ENCODE data around the gene CYSTM1. TPM values are rescaled to one million over a fixed set of nuclear protein-coding genes. Genes with fewer than 3 reads are reported as not detected.

Gene CYSTM1
- total RNA-seq, 8 experiments from 2014 or later: 18.8 to 102 (median 28.2) TPM

DNA sequence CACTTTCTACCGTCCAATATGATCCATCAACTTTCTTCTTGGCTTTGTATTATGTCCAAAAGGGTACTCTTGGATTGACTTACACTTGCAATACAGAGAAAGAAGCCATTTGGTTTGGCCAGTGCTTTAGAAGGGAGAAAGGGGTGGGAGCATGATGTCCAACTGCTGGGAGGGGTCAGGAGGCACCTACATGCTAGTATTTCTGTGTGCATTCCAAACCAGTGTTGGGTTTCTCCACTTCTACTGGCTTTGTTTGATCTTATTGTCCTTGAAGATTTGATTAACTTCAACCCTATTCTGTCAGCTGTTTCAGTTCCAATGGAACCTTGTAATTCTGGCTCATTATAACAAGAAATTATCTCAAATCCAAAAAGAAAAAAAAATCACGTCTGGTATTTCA, 27.6 kb downstream of the CYSTM1 start:
- no peak overlapping the region for H3K4me3 ChIP-seq
- no peaks in the 10 kb centered on the region for H3K4me1 ChIP-seq (replicated peaks in 1 of 2)
- ATAC-seq (replicated peaks in 6 of 8): no peak
- in situ Hi-C loops (cut with MboI; ENCODE audit: low pct_unique_long_range_greater_than_20kb in 2 of 9, low sequenced_read_pairs in 9 of 9, unreplicated experiment in 9 of 9): no loop called here
- no peak overlapping the region for H3K27ac ChIP-seq
- 0 to 100% (median 62%) methylated on average over 1 to 2 of the region's 2 CpGs for WGBS, 10 experiments

DNA sequence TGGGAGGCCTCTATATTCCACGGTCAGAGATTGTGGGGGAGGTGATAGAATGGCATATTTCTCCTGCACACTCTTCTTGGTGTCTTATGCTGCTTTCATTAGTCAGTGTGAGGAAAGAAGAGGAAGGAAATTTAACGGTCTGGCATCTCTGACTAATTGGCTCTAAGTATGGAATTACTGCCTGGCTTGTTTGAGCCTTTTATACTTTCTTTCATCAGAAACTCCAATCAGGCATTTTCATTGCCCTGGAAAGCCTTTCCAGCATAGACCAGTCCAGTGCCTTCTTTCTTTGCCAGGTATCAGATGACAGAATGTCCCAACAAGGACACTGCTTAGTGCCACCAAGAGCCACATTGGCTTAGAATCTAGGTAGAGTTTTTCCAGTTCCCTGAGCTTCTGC, 30.2 kb downstream of the CYSTM1 start:
- no peaks in the 10 kb centered on the region for H3K4me1 ChIP-seq (replicated peaks in 1 of 2)
- no peak overlapping the region for H3K4me3 ChIP-seq
- no peak overlapping the region for H3K27ac ChIP-seq
- WGBS, 10 experiments: 21 to 100% (median 79%) methylated on average over 1 to 2 of the region's 2 CpGs; no CpG with 5 or more reads in 2 of the 10 experiments
- ATAC-seq (replicated peaks in 6 of 8): no peak
- in situ Hi-C loops (cut with MboI; ENCODE audit: low pct_unique_long_range_greater_than_20kb in 2 of 9, low sequenced_read_pairs in 9 of 9, unreplicated experiment in 9 of 9): no loop called here

DNA sequence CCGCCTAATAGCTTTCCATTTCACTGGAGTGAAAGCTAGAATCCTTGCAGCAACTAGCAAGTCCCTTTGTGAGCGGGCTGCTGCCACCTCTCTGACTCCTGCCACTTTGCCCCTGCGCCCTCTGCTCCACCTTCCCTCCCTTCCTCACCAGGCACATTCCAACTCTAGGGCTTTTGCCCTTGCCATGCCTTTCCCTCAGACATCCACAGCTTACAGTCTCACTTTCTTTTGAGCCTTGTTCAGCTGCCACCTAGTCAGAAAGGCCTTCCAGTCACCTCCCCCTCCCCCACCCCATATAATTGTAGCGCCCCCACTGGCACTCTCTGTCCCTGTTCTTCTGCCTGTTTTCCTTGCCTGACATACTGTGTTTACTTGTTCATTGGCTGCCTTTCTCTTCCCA, 31.0 kb downstream of the CYSTM1 start:
- no peak for ATAC-seq (replicated peaks in 6 of 8)
- WGBS, 10 experiments: 80 to 100% (median 100%) methylated on average over 1 to 2 of the region's 4 CpGs; no CpG with 5 or more reads in 7 of the 10 experiments
- in situ Hi-C loops (cut with MboI; ENCODE audit: low pct_unique_long_range_greater_than_20kb in 2 of 9, low sequenced_read_pairs in 9 of 9, unreplicated experiment in 9 of 9): no loop called here
- no peak overlapping the region for H3K4me3 ChIP-seq
- no peak overlapping the region for H3K27ac ChIP-seq
- no peaks in the 10 kb centered on the region for H3K4me1 ChIP-seq (replicated peaks in 1 of 2)

DNA sequence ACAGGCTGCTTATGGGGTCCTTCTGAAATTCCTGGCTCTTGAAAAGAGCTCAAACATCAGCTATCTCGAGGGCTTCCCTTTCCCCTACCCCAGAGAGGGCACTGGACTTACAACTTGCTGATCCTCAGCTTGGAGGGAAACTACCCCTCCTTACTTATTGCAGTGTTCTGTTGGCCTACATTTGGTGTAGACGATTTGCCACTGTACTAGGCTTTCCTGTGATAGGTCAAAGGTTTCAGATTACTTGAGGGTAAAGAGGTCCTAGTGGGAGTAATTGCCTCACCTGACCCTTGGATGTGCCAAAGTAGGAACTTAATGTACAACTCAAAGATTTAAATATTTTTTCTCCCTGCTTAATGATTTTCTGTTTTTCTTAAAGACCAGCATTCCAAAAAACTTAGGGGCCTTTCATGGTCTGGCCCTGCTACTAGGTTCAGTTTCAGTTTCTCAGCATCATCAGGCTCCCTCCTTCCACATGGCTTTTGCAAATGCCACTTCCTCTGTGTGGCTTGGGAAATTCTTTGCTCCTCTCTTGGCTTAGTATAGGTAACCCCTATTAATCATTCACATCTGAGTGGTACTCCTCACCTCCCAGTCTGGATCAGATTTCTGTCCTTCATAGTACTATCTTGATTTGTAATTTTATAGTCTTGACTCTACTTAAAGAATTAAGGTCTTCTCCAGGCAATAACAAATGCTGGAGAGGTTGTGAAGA, 32.4 kb downstream of the CYSTM1 start:
- WGBS, 10 experiments: 17 to 100% (median 44%) methylated on average over 1 to 2 of the region's 2 CpGs; no CpG with 5 or more reads in 3 of the 10 experiments
- Histone ChIP-seq H3K4me3 (no peak overlapping the region), H3K27ac (no peak overlapping the region), H3K4me1 (replicated peaks in 1 of 2) (no peaks in the 10 kb centered on the region)
- no peak for ATAC-seq (replicated peaks in 6 of 8)
- in situ Hi-C loops (cut with MboI; ENCODE audit: low pct_unique_long_range_greater_than_20kb in 2 of 9, low sequenced_read_pairs in 9 of 9, unreplicated experiment in 9 of 9): no loop called here

DNA sequence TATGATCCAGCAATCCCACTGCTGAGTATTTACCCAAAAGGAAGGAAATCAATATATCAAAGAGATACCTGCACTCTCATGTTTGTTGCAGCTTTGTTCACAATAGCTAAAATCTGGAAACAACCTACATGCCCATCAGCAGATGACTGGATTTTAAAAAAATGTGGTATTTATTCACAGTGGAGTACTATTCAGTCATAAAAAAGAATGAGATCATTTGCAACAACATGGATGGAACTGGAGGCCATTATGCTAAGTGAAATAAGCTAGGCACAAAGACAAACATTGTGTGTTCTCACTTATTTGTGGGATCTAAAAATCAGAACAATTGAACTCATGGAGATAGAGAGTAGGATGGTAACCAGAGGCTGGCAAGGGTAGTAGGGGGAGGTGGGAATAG, 33.1 kb downstream of the CYSTM1 start:
- Histone ChIP-seq H3K4me3 (no peak overlapping the region), H3K27ac (no peak overlapping the region)
- in situ Hi-C loops (cut with MboI; ENCODE audit: low pct_unique_long_range_greater_than_20kb in 2 of 9, low sequenced_read_pairs in 9 of 9, unreplicated experiment in 9 of 9): no loop called here

DNA sequence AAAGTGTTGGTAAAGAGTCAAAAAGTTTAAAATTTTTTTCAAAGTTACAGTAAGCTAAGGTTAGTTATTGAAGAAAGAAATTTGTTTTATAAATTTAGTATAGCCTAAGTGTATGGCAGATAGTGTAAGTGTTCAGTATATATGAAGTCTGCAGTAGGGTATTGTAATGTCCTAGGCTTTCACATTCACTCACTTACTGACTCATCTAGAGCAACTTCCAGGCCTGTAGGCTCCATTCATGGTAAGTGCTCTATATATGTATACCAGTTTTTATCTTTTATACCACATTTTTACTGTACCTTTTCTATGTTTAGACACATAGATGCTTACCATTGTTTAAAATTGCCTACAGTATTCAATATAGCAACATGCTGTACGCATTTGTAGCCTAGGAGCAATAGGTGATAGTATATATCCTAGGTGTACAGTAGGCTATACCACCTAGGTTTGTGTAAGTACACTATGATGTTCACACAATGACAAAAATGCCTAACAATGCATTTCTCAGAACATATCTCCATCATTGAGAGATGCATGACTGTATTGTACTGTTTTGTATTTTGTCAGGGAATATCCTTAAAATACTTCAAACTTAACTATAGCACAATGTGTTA, 38.5 kb downstream of the CYSTM1 start:
- 80 to 100% (median 100%) methylated on average over 1 of the region's 1 CpG; no CpG with 5 or more reads in 1 of the 10 experiments for WGBS, 10 experiments
- no peak for ATAC-seq (replicated peaks in 6 of 8)
- H3K27ac ChIP-seq: no peak overlapping the region
- H3K4me1 ChIP-seq (replicated peaks in 1 of 2): no peaks in the 10 kb centered on the region
- in situ Hi-C loops (cut with MboI; ENCODE audit: low pct_unique_long_range_greater_than_20kb in 2 of 9, low sequenced_read_pairs in 9 of 9, unreplicated experiment in 9 of 9): no loop called here
- H3K4me3 ChIP-seq: no peak overlapping the region

More for the DNA sequence above, 33.1 kb downstream of the CYSTM1 start:
- no peak for ATAC-seq (replicated peaks in 6 of 8)
- no peaks in the 10 kb centered on the region for H3K4me1 ChIP-seq (replicated peaks in 1 of 2)

DNA sequence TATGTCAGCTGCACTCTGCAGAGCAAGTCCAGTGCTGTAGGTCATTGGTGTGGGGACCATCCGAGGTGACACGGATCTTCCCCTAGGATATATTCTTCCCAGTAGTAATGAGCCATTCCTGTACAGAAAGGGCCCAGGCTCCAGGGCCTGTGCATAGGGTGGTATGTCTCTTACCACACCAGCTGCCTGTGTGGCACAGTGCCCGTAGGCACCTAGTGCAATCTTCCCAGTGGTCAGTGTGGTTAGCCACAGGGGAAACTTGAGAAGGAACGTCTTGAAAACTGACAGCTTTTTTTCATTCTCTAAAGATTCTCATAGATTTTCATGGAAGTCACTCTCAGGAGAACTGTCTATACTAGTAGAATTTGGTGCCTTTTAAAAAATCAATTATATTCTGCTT, 39.8 kb downstream of the CYSTM1 start:
- ATAC-seq (replicated peaks in 6 of 8): peak in 2 of 8 experiments; percentile 13 to 77

DNA sequence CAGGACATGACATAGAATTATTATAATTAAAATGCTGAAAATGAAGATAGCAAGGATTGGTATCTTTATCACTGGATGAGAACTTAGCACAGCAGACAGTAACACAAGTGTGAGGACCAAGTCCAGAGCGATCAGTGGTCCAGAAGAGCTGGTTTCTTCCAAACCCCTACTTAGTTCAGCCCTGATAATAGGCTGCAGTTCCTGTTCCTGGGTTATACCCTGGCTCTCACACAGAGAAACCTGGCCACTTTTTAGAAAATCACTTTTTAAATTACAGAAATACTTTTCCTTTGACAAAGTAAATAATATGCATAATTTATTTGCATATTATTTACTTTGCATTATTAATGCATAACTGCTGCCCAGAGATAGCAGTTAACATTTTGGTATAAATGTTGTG, 40.3 kb downstream of the CYSTM1 start:
- Histone ChIP-seq H3K4me3 (no peak overlapping the region), H3K27ac (no peak overlapping the region), H3K4me1 (replicated peaks in 1 of 2) (no peaks in the 10 kb centered on the region)
- peak in 3 of 8 experiments; percentile 37 to 60 (median 60) for ATAC-seq (replicated peaks in 6 of 8)
- in situ Hi-C loops (cut with MboI; ENCODE audit: low pct_unique_long_range_greater_than_20kb in 2 of 9, low sequenced_read_pairs in 9 of 9, unreplicated experiment in 9 of 9): no loop called here
- WGBS, 10 experiments: 17 to 100% (median 100%) methylated on average over 1 of the region's 1 CpG; no CpG with 5 or more reads in 3 of the 10 experiments

More for the DNA sequence above, 39.8 kb downstream of the CYSTM1 start:
- H3K4me1 ChIP-seq (replicated peaks in 1 of 2): no peaks in the 10 kb centered on the region
- WGBS, 10 experiments: 38 to 100% (median 83%) methylated on average over 1 to 3 of the region's 4 CpGs; no CpG with 5 or more reads in 5 of the 10 experiments
- in situ Hi-C loops (cut with MboI; ENCODE audit: low pct_unique_long_range_greater_than_20kb in 2 of 9, low sequenced_read_pairs in 9 of 9, unreplicated experiment in 9 of 9): no loop called here
- no peak overlapping the region for H3K4me3 ChIP-seq
- H3K27ac ChIP-seq: no peak overlapping the region

DNA sequence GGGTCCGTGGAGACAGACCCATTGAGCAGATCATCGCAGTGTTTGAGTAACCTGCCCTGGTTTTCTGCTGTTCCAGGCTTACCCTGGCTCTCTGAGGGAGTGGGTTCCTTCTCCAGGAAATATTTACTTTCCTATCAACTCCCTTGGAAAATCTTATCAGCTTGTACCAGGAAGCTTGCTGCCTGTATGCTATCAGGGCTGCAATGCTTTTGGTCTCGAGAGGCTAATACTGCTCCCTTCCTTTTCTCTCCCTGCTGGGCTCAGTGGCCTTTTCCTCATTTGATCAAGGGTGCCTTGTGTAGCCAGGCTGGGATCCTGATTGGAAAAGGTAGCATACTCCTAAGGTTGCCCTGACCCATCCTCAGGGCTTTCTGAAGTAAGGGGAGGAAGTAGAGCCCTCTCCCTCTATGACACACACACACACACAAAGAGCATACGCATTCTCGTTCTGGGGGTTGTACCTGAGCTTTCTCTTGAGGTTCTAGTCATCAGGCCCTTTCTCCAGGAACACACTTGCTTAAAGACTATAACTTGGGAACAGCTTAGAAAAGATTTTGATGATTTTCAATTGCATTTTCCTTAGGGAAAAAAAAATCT, 41.6 kb downstream of the CYSTM1 start:
- ATAC-seq (replicated peaks in 6 of 8): no peak
- WGBS, 10 experiments: 56 to 100% (median 79%) methylated on average over 3 to 5 of the region's 5 CpGs; no CpG with 5 or more reads in 2 of the 10 experiments
- in situ Hi-C loops (cut with MboI; ENCODE audit: low pct_unique_long_range_greater_than_20kb in 2 of 9, low sequenced_read_pairs in 9 of 9, unreplicated experiment in 9 of 9): no loop called here

DNA sequence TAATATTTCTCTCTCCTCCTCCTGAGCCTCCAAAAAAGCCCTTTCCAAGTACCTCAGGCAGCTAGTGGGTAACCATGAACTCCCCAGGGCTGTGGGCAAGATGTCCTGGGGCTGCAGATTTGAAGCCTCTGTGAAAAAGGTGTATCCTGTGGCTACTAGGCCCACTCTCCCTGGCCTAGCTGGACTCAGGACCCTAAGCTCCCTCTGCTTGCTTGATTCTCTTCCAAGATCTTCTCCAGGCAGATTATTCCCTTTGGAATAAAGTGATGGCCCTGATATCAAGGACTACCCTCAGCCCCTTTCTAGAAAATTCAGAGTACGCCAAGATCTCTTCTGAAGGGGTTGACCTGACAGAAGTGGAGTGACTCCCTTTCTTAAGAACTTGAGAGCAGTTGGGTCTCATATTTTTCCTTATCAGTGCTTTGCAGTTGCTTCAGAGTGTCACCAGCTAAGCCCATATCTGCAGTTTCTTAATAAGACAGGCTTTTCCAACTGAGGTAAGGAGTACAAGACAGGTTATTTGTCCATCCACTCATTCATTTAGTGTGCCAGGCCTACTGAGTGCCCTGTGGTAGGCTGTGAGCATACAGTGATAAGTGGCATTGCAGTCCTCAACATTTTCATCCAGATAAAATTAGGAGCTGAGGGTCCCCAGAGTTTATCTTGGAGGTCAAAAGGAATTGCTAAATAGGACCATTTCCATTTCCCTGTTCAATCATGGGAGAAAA, 42.5 kb downstream of the CYSTM1 start:
- Histone ChIP-seq H3K4me3 (no peak overlapping the region), H3K4me1 (replicated peaks in 1 of 2) (no peaks in the 10 kb centered on the region), H3K27ac (no peak overlapping the region)
- in situ Hi-C loops (cut with MboI; ENCODE audit: low pct_unique_long_range_greater_than_20kb in 2 of 9, low sequenced_read_pairs in 9 of 9, unreplicated experiment in 9 of 9): no loop called here
- 100% methylated on average over 1 of the region's 1 CpG; no CpG with 5 or more reads in 3 of the 10 experiments for WGBS, 10 experiments
- ATAC-seq (replicated peaks in 6 of 8): no peak

More for the DNA sequence above, 41.6 kb downstream of the CYSTM1 start:
- Histone ChIP-seq H3K27ac (no peak overlapping the region), H3K4me3 (no peak overlapping the region), H3K4me1 (replicated peaks in 1 of 2) (no peaks in the 10 kb centered on the region)

DNA sequence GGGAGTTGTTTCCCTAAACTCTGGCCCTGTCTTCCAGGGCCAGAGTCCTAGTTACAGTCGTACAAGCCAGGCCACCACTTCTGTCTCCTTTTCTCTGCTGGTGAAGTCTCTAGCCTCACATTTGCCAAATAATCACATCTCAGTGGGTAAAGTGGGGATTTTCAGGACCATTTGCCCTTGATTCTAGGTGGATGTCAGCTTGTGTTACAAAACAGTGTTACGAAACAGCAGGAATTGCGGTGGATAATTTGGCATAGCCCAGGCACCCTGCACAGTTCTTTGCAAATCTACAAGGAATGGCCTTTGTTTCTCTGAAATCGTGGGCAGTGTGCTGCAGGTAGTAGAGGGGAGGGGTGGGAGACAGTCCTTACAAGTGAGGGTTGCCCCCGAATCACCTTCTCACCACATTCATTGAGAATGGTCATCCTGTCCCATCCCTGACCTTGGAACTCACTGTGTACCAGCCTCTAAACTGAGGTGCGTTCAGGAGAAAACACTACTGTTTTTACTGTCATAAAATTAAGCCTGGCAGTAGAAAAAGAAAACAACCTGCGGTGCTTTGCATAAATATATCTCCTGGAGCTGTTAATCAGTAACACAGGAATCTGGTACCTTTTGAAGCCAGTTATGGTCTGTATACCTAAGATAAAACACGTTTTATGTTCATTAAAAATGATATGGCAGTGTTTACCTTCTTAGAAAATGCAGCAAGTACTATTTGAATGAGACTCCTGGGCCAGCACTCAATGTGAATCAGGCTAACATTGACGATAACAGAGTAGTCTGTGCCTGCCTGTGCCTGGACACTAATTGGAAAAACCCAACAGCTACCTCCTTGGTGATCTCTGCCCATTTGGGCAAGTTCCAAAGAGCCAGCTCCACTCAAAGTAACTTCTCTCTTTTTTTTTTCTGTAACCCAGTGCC, 44.3 kb downstream of the CYSTM1 start:
- 32 to 100% (median 84%) methylated on average over 1 to 7 of the region's 9 CpGs for WGBS, 10 experiments
- Histone ChIP-seq H3K27ac (no peak overlapping the region), H3K4me3 (no peak overlapping the region), H3K4me1 (replicated peaks in 1 of 2) (no peaks in the 10 kb centered on the region)
- no peak for ATAC-seq (replicated peaks in 6 of 8)
- in situ Hi-C loops (cut with MboI; ENCODE audit: low pct_unique_long_range_greater_than_20kb in 2 of 9, low sequenced_read_pairs in 9 of 9, unreplicated experiment in 9 of 9): no loop called here

DNA sequence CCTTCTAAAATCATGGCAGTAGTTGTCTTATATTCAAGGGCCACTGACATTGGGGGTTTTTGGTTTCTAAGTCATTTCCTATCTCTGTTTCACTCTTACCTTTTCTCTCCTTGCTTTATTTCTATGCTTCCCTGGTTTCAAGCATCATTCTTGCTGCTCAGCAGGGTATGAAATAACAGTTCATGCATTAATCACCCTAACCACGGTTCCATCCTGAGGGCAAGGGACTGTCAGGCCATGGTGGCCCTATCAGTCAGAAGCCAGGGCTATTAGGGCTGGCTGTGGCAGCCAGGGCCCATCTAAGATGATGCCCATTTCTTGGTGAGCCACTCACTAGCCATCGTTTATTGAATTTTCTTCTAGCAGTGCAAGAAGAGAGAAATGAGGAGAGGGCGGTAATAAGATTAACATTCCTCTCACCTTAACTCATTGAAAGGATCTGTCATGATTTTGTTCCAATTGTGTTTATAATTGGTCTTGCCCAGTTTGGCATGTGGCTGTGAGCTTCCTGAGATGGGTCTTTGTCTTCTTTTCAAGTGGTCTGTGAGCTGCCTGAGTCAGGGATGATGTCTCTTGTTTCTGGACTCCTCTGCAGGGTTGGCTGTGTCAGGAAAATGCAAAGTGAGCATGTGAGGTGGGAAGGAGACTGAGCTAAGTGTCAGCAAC, 45.2 kb downstream of the CYSTM1 start:
- ATAC-seq (replicated peaks in 6 of 8): peak in 5 of 8 experiments; percentile 21 to 55 (median 31)
- in situ Hi-C loops (cut with MboI; ENCODE audit: low pct_unique_long_range_greater_than_20kb in 2 of 9, low sequenced_read_pairs in 9 of 9, unreplicated experiment in 9 of 9): no loop called here
- Histone ChIP-seq H3K4me1 (replicated peaks in 1 of 2) (no peaks in the 10 kb centered on the region), H3K27ac (no peak overlapping the region), H3K4me3 (no peak overlapping the region)
- 61 to 89% (median 82%) methylated on average over 1 to 3 of the region's 3 CpGs; no CpG with 5 or more reads in 3 of the 10 experiments for WGBS, 10 experiments
